ENCODE results near the gene SH3PXD2A. TPM values are rescaled to one million over a fixed set of nuclear protein-coding genes. Genes with fewer than 3 reads are reported as not detected.

SH3PXD2A gene
- total and polyA plus RNA-seq, 10 of the 15 experiments (the other 5 are each of a cell fraction or from before 2014, with no cell fraction given) = 0.63 to 14.0 (median 4.4) TPM

GRCh38 chr10:103885617-103886016 lies 30.2 kb upstream of the SH3PXD2A start:
- CTCF ChIA-PET = interaction anchor here (0.6 to 9.5 kb wide), 22 partner anchors 9 to 238 kb away, joined by 3 to 151 read pairs (median 4); partner anchors contain the start of gene SFR1

GRCh38 chr10:103884681-103885139 lies 29.3 kb upstream of the SH3PXD2A start:
- ChIA-PET RAD21 (ENCODE audit: unreplicated experiment) (interaction anchor here (1.1 to 6.2 kb wide), 2 partner anchors 11 to 173 kb away, joined by 3 to 45 read pairs; no protein-coding TSS in a partner anchor), SMC1A (ENCODE audit: uncharacterized antibody, unreplicated experiment) (interaction anchor here (1.1 to 4.2 kb wide), 4 partner anchors 38 to 240 kb away, joined by 3 to 32 read pairs (median 4); no protein-coding TSS in a partner anchor), POLR2A (interaction anchor here (0.7 kb wide), 1 partner anchor 83 kb away, joined by 6 read pairs; no protein-coding TSS in a partner anchor), CTCF (interaction anchor here (0.5 to 9.5 kb wide), 16 partner anchors 10 to 951 kb away, joined by 3 to 151 read pairs (median 4); partner anchors contain the start of gene SFR1)
- DNase-seq (ENCODE audit: low read depth, low spot score) (no peak), FAIRE-seq (no peak), ATAC-seq (peak; percentile 78)
- no peaks in the 10 kb centered on the region for H3K9me3 ChIP-seq (replicated peaks; ENCODE audit: control insufficient read depth, insufficient read depth, low read length)
- H3K4me2 ChIP-seq (ENCODE audit: control insufficient read depth, insufficient read depth) = no peak overlapping the region
- H3K27me3 ChIP-seq (replicated peaks in 1 of 2; ENCODE audit: control insufficient read depth in 2 of 2, insufficient read depth in 2 of 2, low read length in 1 of 2) = no peaks in the 10 kb centered on the region
- H2AFZ ChIP-seq (ENCODE audit: control insufficient read depth, low read depth, low read length) = no peak overlapping the region
- H3K27ac ChIP-seq (ENCODE audit: control insufficient read depth, insufficient read depth) = no peak overlapping the region
- in situ Hi-C loops (cut with MboI) (no loop called here), intact Hi-C loops (cut with micrococcal nuclease; ENCODE audit: unreplicated experiment) (loop anchor here (1.0 to 5.0 kb wide), 2 partner anchors 128 to 171 kb away; no protein-coding TSS in a partner anchor)
- peaks cover 0 to 24% of the 10 kb centered on the region in 2 experiments; a peak in 2 of 4 replicates for H3K36me3 ChIP-seq (ENCODE audit: control insufficient read depth in 2 of 2, insufficient read depth in 2 of 2, low read length in 1 of 2)
- H3K9ac ChIP-seq (ENCODE audit: control insufficient read depth, insufficient read depth, low read length) = no peak overlapping the region
- no peaks in the 10 kb centered on the region for H3K79me2 ChIP-seq (ENCODE audit: control insufficient read depth, insufficient read depth, low read length)
- H4K20me1 ChIP-seq (ENCODE audit: control insufficient read depth, insufficient read depth) = no peaks in the 10 kb centered on the region
- H3K4me1 ChIP-seq (ENCODE audit: control insufficient read depth, insufficient read depth, low read length) = no peaks in the 10 kb centered on the region
- no TSS peak for BruUV-seq (replicated peaks)
- 81% methylated on average over 3 of the region's 3 CpGs for WGBS (ENCODE audit: insufficient coverage, insufficient replicate concordance, low lambda C conversion rate, missing lambda C conversion rate)
- H3K4me3 ChIP-seq = no peak overlapping the region
- TF ChIP-seq CBX3 (IDR thresholded peaks at IDR 0.05; ENCODE audit: borderline replicate concordance, low read depth) (no peak), RFX5 (IDR thresholded peaks at IDR 0.05; ENCODE audit: low read depth, low read length) (no peak), ZNF384 (IDR thresholded peaks at IDR 0.05; ENCODE audit: borderline replicate concordance, low read depth, low read length) (no peak), CTCF (IDR thresholded peaks at IDR 0.05 in 2 of 3, conservative IDR thresholded peaks at IDR 0.05 in 1 of 3; ENCODE audit: control insufficient read depth in 2 of 3, extremely low read depth in 1 of 3, insufficient read depth in 1 of 3, low read depth in 3 of 3, low read length in 3 of 3) (peak; percentile 60 to 72 (median 67)), RBBP5 (conservative IDR thresholded peaks at IDR 0.05) (no peak), NBN (IDR thresholded peaks at IDR 0.05) (no peak), E4F1 (IDR thresholded peaks at IDR 0.05; ENCODE audit: borderline replicate concordance, partially characterized antibody) (no peak), RUNX3 (IDR thresholded peaks at IDR 0.05; ENCODE audit: low read length) (0 out of 2 replicates have a peak, but pooled peaks have one; percentile 9), TBL1XR1 (IDR thresholded peaks at IDR 0.05; ENCODE audit: low read depth, low read length) (no peak)

More at GRCh38 chr10:103885617-103886016, 30.2 kb upstream of the SH3PXD2A start:
- Histone ChIP-seq H3K27me3 (replicated peaks in 1 of 2; ENCODE audit: control insufficient read depth in 2 of 2, insufficient read depth in 2 of 2, low read length in 1 of 2) (no peaks in the 10 kb centered on the region), H3K9ac (ENCODE audit: control insufficient read depth, insufficient read depth, low read length) (no peak overlapping the region), H2AFZ (ENCODE audit: control insufficient read depth, low read depth, low read length) (no peak overlapping the region), H3K79me2 (ENCODE audit: control insufficient read depth, insufficient read depth, low read length) (no peaks in the 10 kb centered on the region), H3K9me3 (replicated peaks; ENCODE audit: control insufficient read depth, insufficient read depth, low read length) (no peaks in the 10 kb centered on the region), H3K4me1 (ENCODE audit: control insufficient read depth, insufficient read depth, low read length) (no peaks in the 10 kb centered on the region), H4K20me1 (ENCODE audit: control insufficient read depth, insufficient read depth) (no peaks in the 10 kb centered on the region), H3K36me3 (ENCODE audit: control insufficient read depth in 2 of 2, insufficient read depth in 2 of 2, low read length in 1 of 2) (peaks cover 0 to 24% of the 10 kb centered on the region in 2 experiments; a peak in 3 of 4 replicates), H3K4me2 (ENCODE audit: control insufficient read depth, insufficient read depth) (no peak overlapping the region), H3K27ac (ENCODE audit: control insufficient read depth, insufficient read depth) (no peak overlapping the region), H3K4me3 (no peak overlapping the region)
- RAD21 ChIA-PET (ENCODE audit: unreplicated experiment) = interaction anchor here (6.2 kb wide), 1 partner anchor 174 kb away, joined by 45 read pairs; no protein-coding TSS in a partner anchor
- no peak for TF ChIP-seq BRCA1 (IDR thresholded peaks at IDR 0.05; ENCODE audit: low read depth, low read length)
- no TSS peak for BruUV-seq (replicated peaks)
- POLR2A ChIA-PET = interaction anchor here (0.5 kb wide), 2 partner anchors 32 to 245 kb away, joined by 3 to 10 read pairs; no protein-coding TSS in a partner anchor
- SMC1A ChIA-PET (ENCODE audit: uncharacterized antibody, unreplicated experiment) = interaction anchor here (0.7 to 4.2 kb wide), 12 partner anchors 19 to 370 kb away, joined by 3 to 32 read pairs (median 4); partner anchors contain the start of gene GSTO1
- in situ Hi-C loops (cut with MboI) = no loop called here
- FAIRE-seq (no peak), ATAC-seq (no peak), DNase-seq (ENCODE audit: low read depth, low spot score) (no peak)
- WGBS (ENCODE audit: insufficient coverage, insufficient replicate concordance, low lambda C conversion rate, missing lambda C conversion rate) = 99% methylated on average over 6 of the region's 6 CpGs
- intact Hi-C loops (cut with micrococcal nuclease; ENCODE audit: unreplicated experiment) = loop anchor here (5.0 kb wide), 1 partner anchor 127 kb away; no protein-coding TSS in a partner anchor

All from GM12878 (cell line).